ENCODE data around the gene SETD1B. TPM values are rescaled to one million over a fixed set of nuclear protein-coding genes. Genes with fewer than 3 reads are reported as not detected.

SETD1B gene
- total RNA-seq, 4 donors from 2014 or later = 1.3 to 63.6 (median 5.6) TPM

GRCh38 chr12:121829250-121829918 is 25.6 kb downstream of the SETD1B start:
- Histone ChIP-seq H3K4me3 (no peak overlapping the region), H3K4me1 (no peaks in the 10 kb centered on the region), H3K27me3 (no peaks in the 10 kb centered on the region), H3K9me3 (no peaks in the 10 kb centered on the region), H3K36me3 (no peaks in the 10 kb centered on the region), H3K27ac (no peak overlapping the region)
- DNase-seq = no peak
- TF ChIP-seq POLR2A (IDR thresholded peaks at IDR 0.05) (no peak), CTCF (IDR thresholded peaks at IDR 0.05) (no peak)
- intact Hi-C loops (cut with DNase I; ENCODE audit: low total_unique reads) = no loop called here

- TF ChIP-seq POLR2A (IDR thresholded peaks at IDR 0.05) (no peak), CTCF (IDR thresholded peaks at IDR 0.05) (no peak)
- H3K36me3 ChIP-seq = no peaks in the 10 kb centered on the region
These were observed 26.3 kb downstream of the SETD1B start for GRCh38 chr12:121830134-121830533.

GRCh38 chr12:121830588-121831265 is 26.9 kb downstream of the SETD1B start:
- intact Hi-C loops (cut with DNase I; ENCODE audit: low total_unique reads) = no loop called here
- no peak overlapping the region for H3K27ac ChIP-seq

More at GRCh38 chr12:121830134-121830533, 26.3 kb downstream of the SETD1B start:
- Histone ChIP-seq H3K4me1 (no peaks in the 10 kb centered on the region), H3K27ac (no peak overlapping the region), H3K4me3 (no peak overlapping the region), H3K27me3 (no peaks in the 10 kb centered on the region), H3K9me3 (no peaks in the 10 kb centered on the region)
- DNase-seq = no peak
- intact Hi-C loops (cut with DNase I; ENCODE audit: low total_unique reads) = no loop called here

GRCh38 chr12:121831571-121832245 is 27.9 kb downstream of the SETD1B start:
- H3K36me3 ChIP-seq = no peaks in the 10 kb centered on the region
- DNase-seq = no peak
- no peak for TF ChIP-seq POLR2A (IDR thresholded peaks at IDR 0.05)
- no peak for TF ChIP-seq CTCF (IDR thresholded peaks at IDR 0.05)
- no peak overlapping the region for H3K4me3 ChIP-seq
- no peaks in the 10 kb centered on the region for H3K4me1 ChIP-seq
- H3K9me3 ChIP-seq = no peaks in the 10 kb centered on the region
- intact Hi-C loops (cut with DNase I; ENCODE audit: low total_unique reads) = no loop called here
- H3K27me3 ChIP-seq = no peaks in the 10 kb centered on the region
- no peak overlapping the region for H3K27ac ChIP-seq

More at GRCh38 chr12:121830588-121831265, 26.9 kb downstream of the SETD1B start:
- no peaks in the 10 kb centered on the region for H3K4me1 ChIP-seq
- no peaks in the 10 kb centered on the region for H3K9me3 ChIP-seq
- H3K36me3 ChIP-seq = no peaks in the 10 kb centered on the region
- no peak for DNase-seq
- no peaks in the 10 kb centered on the region for H3K27me3 ChIP-seq
- no peak for TF ChIP-seq CTCF (IDR thresholded peaks at IDR 0.05)
- TF ChIP-seq POLR2A (IDR thresholded peaks at IDR 0.05) = no peak
- no peak overlapping the region for H3K4me3 ChIP-seq

GRCh38 chr12:121837680-121838079 is 33.9 kb downstream of the SETD1B start:
- H3K27ac ChIP-seq = no peak overlapping the region
- no peak for DNase-seq
- H3K36me3 ChIP-seq = no peaks in the 10 kb centered on the region
- H3K27me3 ChIP-seq = no peaks in the 10 kb centered on the region
- intact Hi-C loops (cut with DNase I; ENCODE audit: low total_unique reads) = no loop called here
- TF ChIP-seq CTCF (IDR thresholded peaks at IDR 0.05) = no peak
- no peak for TF ChIP-seq POLR2A (IDR thresholded peaks at IDR 0.05)
- no peaks in the 10 kb centered on the region for H3K9me3 ChIP-seq
- no peaks in the 10 kb centered on the region for H3K4me1 ChIP-seq
- no peak overlapping the region for H3K4me3 ChIP-seq

All from uterus (tissue), 4 donors.